ENCODE results near the gene AQP12B. TPM values are rescaled to one million over a fixed set of nuclear protein-coding genes. Genes with fewer than 3 reads are reported as not detected.
A peak's percentile ranks its signal among the peaks of the same experiment; 100 is the strongest.

The AQP12B gene
- total and polyA plus RNA-seq, 8 donors = 0.14 TPM; not detected in 7

DNA sequence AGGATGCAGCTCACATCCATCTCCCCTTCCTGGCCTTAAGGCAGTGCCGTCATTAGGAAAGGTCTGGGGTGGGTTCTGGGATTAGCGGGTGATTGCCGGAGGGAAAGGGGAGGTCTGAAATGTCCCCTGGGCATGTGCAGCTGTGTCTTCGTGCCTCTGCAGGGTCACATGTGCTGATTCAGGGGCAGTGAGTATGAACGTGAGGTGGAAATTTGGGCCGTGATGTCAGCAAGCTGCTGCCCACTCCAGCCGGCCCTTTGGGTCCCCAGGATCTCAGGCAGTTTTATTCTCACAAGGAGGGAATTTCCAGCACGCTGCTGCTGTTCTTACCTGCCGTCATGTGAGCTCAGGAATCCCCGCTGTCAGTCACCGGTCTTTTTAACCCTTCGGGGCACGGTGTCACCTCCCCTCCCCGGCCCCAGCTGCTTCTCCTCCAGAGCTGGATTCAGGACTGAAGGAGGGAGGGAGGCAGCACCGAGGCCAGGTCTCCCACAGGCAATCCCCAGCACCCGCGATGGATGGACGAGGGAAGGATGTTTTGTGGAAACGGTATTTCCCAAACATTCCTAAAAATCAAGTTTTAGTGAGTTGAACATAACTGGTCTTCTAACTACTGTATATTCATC lies 33.9 kb downstream of the AQP12B start:
- no peak overlapping the region for H3K4me3 ChIP-seq
- peaks cover 0 to 2% of the 10 kb centered on the region in 2 donors for H3K9me3 ChIP-seq
- no peaks in the 10 kb centered on the region for H3K36me3 ChIP-seq
- no peaks in the 10 kb centered on the region for H3K4me1 ChIP-seq
- no peak for ATAC-seq
- peaks cover 10 to 85% of the 10 kb centered on the region in 2 donors for H3K27me3 ChIP-seq
- H3K27ac ChIP-seq = no peak overlapping the region
- intact Hi-C loops (cut with DNase I) = no loop called here
- TF ChIP-seq, protein P1, sequence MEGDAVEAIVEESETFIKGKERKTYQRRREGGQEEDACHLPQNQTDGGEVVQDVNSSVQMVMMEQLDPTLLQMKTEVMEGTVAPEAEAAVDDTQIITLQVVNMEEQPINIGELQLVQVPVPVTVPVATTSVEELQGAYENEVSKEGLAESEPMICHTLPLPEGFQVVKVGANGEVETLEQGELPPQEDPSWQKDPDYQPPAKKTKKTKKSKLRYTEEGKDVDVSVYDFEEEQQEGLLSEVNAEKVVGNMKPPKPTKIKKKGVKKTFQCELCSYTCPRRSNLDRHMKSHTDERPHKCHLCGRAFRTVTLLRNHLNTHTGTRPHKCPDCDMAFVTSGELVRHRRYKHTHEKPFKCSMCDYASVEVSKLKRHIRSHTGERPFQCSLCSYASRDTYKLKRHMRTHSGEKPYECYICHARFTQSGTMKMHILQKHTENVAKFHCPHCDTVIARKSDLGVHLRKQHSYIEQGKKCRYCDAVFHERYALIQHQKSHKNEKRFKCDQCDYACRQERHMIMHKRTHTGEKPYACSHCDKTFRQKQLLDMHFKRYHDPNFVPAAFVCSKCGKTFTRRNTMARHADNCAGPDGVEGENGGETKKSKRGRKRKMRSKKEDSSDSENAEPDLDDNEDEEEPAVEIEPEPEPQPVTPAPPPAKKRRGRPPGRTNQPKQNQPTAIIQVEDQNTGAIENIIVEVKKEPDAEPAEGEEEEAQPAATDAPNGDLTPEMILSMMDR (IDR thresholded peaks at IDR 0.05) = no peak
- DNase-seq = no peak

DNA sequence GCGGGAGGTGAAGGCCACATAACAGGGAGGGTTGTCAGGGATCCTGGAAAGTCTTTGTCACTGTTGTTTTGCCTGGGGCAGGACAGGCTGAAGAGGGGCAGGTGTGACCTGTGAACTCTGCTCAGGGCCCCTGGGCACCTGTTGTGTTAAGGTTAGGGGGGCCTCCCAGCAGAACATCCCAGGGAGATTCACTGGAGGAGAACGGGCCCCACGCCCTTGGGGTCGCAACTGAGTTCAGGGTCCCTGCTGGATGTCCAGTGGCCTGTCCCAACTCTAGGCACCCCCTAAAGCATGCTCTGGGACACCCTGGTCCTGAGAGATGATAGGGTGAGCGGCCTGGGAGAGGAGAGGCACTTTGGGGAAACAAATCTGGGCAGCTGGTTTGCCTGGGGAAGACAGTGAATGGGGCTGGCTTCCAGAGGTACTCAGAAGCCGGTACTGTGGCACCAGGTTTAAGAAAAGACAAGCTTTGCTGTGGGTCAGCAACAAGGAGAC lies 34.5 kb downstream of the AQP12B start:
- intact Hi-C loops (cut with DNase I) = no loop called here
- Histone ChIP-seq H3K27ac (no peak overlapping the region), H3K4me3 (no peak overlapping the region), H3K27me3 (peaks cover 10 to 88% of the 10 kb centered on the region in 2 donors), H3K4me1 (no peaks in the 10 kb centered on the region), H3K9me3 (peaks cover 0 to 2% of the 10 kb centered on the region in 2 donors), H3K36me3 (no peaks in the 10 kb centered on the region)
- DNase-seq (peak in 1 of 4 donors; percentile 50), ATAC-seq (no peak)
- TF ChIP-seq, protein P1 (IDR thresholded peaks at IDR 0.05) = no peak

DNA sequence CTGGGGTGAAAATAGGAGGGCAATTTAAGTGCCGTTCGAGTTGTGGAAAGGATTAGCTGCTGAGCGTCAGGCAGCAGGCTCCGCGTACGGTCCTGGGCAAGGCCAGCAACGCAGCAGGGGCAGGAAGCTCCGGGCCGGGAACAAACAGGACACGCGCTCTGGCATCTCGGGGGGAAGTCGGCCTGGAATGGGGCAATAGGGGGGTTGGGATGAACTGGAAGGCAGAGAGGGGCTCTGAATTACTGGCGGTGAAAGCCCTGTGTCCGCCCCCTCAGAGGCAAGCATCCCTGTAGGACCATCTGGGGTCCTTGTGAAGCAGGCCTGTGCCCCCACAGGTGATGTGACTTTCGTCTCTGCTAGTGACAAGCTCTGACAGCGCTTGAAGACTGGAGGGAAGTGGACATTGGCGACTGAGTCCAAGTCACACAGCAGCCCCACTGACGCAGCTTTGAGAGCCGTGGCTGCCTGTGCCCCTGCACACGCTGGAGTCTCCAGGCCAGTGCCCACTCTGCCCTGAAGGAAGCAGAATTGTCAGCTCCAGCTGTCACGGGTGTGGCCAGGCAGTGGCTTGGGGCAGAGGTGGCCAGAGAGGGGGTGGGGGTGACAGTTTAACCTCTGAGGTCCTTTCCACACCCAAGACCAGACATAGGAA lies 35.1 kb downstream of the AQP12B start:
- Histone ChIP-seq H3K4me1 (no peaks in the 10 kb centered on the region), H3K4me3 (no peak overlapping the region), H3K27ac (no peak overlapping the region), H3K27me3 (peaks cover 10 to 88% of the 10 kb centered on the region in 2 donors), H3K36me3 (no peaks in the 10 kb centered on the region), H3K9me3 (peaks cover 0 to 2% of the 10 kb centered on the region in 2 donors)
- TF ChIP-seq, protein P1 (IDR thresholded peaks at IDR 0.05) = no peak
- no peak for ATAC-seq
- peak in 1 of 4 donors; percentile 39 for DNase-seq
- intact Hi-C loops (cut with DNase I) = no loop called here

DNA sequence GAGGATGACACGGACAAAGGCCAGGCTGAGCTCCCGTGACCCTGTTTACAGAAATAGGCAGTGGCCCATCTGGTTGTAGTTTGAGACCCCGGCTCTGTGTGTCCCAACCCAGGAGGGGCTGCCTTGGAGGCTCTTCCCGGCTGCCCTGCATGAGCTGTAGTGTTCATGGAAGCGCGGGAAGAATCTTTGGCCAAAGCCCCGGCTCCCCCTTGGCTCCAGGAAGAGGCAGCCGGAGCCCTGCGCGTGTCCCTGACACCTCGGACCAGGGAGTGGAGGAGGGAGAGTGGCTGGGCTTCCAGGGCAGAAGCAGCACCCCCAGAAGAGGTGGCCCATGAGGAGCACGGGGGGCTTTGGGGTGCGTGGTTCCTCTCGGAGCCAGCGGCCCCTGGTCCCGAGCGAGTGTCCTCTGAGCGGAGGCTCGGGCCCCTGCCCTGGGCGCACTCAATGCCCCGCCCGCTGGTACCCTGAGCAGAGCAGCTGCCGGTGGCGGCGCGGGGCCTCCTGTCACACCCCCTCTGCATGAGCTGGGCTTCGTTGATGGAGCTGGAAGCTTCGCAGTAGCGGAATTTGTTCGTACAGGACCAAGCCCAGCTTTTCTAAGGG lies 35.7 kb downstream of the AQP12B start:
- no peaks in the 10 kb centered on the region for H3K36me3 ChIP-seq
- peaks cover 10 to 86% of the 10 kb centered on the region in 2 donors for H3K27me3 ChIP-seq
- intact Hi-C loops (cut with DNase I) = no loop called here
- H3K9me3 ChIP-seq = peaks cover 0 to 2% of the 10 kb centered on the region in 2 donors
- TF ChIP-seq, protein P1 (IDR thresholded peaks at IDR 0.05) = no peak
- ATAC-seq = no peak
- H3K4me3 ChIP-seq = no peak overlapping the region
- peak in 1 of 4 donors; percentile 61 for DNase-seq
- H3K4me1 ChIP-seq = no peaks in the 10 kb centered on the region
- no peak overlapping the region for H3K27ac ChIP-seq
